HG03045 (cell line): ENCODE measurements around the gene SYNCRIP.
"Not testable (repeated sequence)": the region's sequence is repeated elsewhere in the genome, so short reads cannot be mapped to it uniquely, and the experiment has no call there.

ENCODE experiments used
- ATAC-seq: cut with Tn5 transposase; IDR thresholded peaks from one replicate; pipeline ENCODE4 v1.9.1; 2021; ENCODE audit warnings: mild to moderate bottlenecking, moderate library complexity; ENCODE audit not compliant: unreplicated experiment

The SYNCRIP gene

DNA sequence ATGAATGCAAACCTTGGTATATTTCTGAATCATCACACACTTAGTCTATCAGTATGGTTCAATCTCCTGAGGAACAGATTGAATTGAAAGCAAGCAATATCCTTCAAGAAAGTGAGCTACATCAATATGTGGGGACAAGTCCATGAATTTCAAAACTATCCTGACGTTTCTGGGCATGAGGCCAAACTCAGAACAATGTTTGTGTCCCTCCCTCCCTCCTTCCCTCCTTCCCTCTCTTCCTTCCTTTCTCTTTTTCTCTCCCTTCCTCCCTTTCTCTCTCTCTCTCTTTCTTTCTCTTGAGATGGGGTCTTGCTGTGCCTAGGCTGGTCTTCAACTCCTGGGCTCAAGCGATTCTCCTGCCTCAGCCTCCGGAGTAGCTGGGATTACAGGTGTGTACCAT, 27.9 kb upstream of the SYNCRIP start:
- no peak for ATAC-seq

GRCh38 chr6:85669735-85670194, 27.1 kb upstream of the SYNCRIP start:
- peak; percentile 96 for ATAC-seq

- ATAC-seq: no peak
These were observed 19.6 kb upstream of the SYNCRIP start for GRCh38 chr6:85662251-85662650.

DNA sequence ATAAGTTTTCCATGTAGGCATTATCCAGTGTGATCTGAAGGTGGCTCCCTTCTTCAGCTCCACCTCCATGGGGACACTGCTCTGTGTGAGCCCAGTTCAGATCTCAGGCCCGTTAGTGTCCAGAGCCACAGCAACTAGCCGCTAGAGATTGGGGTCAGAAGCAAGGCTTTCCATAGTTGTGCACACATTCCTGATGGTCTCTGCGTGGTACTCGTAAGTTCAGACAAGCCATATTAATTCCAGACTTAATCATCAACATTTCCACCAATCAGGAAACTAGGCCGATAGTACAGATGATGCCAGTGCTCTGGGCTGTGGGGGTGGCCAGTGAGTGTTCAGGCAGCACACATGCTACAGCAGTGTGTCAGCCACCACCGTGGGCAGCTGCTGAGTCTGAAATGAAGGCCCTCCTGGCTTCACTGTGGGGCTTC, 17.5 kb upstream of the SYNCRIP start:
- ATAC-seq: no peak

GRCh38 chr6:85650606-85651005, 7.9 kb upstream of the SYNCRIP start:
- ATAC-seq: no peak

GRCh38 chr6:85644279-85644762, 1.6 kb upstream of the SYNCRIP start:
- no peak for ATAC-seq

DNA sequence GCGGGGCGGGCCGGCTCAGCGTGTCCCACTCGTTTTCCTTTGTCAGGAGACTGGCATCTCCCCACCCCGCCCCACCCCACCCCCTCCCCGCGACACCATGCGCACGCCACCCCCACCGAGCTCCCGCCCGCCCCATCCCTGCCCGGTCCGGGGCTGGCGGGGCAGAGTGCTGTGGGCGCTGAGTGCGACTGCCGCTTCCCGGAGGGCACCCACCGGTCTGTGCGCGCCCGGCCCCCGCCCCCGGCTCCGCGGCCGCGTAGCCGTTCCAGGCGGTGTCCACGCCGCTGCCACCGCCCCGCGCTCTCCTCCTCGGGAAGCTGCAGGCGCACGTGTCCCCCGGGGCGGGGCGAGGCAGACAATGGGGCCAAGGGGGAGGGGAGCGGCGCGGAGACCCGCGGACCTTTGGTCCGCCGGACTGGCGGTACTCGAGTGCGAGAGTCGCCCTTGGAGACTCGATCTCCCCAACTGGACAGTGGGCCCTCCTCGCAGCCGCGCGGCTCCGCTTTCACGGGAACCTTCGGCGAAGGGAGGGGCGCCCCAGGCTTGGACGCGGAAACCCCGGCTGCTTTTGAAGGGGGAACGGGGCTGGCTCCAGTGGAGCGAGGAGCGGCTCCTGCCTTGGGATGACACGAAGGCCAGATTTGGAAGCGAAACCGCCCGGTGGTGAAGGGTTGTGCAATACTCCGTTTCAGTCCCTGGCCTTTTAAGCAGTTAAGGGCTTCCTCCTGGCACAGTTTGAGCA, 1.0 kb upstream of the SYNCRIP start:
- ATAC-seq: peak; percentile 54

DNA sequence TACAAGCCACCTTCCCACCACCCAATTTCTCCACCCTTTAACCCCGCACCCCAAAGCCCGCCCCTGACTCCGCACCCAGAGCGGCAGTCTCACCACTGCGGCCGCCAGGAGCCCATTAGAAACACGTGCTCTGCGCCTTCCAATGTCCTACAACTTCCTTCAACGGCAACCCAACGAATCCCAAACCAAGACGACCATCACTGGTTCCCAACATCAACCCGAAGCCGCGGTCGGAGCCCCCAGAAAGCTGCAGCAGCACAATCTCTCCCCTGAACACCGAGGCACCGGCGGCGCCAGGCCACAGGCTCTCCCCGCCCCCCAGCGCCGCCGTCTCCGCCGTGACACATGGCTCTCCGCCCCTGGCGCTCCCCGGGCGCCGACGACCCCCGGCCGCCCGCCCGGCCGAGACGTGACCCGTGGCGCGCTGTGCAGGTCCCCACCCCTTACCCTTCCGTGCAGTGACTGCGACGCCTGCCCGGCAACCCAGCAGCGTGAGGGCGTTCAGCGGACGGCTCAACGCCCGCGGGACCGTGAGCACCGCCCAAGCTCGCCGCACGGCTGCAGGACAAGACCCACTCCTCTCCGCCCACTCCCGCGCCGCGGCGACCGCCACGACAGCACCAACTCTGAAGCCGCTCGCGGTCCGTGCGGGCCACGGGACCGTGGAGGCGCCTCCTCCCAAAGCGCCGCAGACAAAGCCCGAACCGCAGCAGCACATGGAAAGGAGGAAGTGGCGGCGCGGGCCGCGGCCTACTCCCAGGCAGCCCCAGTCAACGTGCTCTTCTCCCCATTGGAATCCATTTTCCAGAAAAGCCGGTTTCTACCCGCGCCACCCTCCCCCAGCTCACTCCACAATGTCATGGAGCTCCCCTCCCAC, 551 bp downstream of the SYNCRIP start:
- ATAC-seq: no peak

DNA sequence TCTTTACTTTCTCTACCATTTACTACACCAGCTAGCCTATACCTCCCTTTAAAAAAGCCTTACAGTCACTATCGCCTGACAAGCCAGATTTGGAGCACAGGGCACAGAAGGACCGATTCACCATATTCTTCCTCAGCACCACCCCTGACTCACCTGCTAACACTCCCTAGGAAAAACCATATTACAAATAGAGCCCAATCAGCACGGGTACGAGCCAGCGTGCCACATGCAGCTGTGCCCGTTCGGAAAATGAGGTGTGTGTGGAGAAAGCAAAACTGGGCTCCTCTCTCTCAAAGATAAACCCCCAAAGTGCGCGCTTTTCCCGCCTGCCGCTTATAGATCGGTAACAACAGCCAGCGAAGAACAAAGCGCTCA, 1.2 kb downstream of the SYNCRIP start:
- no peak for ATAC-seq

- no peak for ATAC-seq
These were observed 1.9 kb downstream of the SYNCRIP start for GRCh38 chr6:85640821-85641220.

GRCh38 chr6:85637579-85637978, 5.1 kb downstream of the SYNCRIP start:
- ATAC-seq: no peak

GRCh38 chr6:85632164-85632942, 10.3 kb downstream of the SYNCRIP start:
- ATAC-seq: no peak

GRCh38 chr6:85631117-85631516, 11.6 kb downstream of the SYNCRIP start:
- ATAC-seq: not testable (repeated sequence)

GRCh38 chr6:85628353-85628752, 14.3 kb downstream of the SYNCRIP start:
- ATAC-seq: no peak

DNA sequence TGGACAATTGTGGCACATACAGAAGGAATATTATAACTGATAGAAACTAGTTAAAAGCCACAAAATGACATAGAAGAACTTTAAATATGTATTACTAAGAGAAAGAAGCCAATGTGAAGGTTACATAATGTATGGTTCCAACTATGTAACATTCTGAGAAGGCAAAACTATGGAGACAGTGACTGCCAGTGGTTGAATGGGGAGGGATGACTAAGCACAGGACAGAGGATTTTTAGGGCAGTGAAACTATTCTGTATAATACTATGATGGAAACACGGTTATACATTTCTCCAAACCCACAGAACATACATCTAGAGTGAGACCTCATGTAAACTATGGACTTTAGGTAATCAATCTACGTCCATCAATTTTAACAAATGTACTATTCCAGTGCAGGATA, 22.4 kb downstream of the SYNCRIP start:
- no peak for ATAC-seq

- ATAC-seq: no peak
These were observed 27.9 kb downstream of the SYNCRIP start for GRCh38 chr6:85614780-85615179.

DNA sequence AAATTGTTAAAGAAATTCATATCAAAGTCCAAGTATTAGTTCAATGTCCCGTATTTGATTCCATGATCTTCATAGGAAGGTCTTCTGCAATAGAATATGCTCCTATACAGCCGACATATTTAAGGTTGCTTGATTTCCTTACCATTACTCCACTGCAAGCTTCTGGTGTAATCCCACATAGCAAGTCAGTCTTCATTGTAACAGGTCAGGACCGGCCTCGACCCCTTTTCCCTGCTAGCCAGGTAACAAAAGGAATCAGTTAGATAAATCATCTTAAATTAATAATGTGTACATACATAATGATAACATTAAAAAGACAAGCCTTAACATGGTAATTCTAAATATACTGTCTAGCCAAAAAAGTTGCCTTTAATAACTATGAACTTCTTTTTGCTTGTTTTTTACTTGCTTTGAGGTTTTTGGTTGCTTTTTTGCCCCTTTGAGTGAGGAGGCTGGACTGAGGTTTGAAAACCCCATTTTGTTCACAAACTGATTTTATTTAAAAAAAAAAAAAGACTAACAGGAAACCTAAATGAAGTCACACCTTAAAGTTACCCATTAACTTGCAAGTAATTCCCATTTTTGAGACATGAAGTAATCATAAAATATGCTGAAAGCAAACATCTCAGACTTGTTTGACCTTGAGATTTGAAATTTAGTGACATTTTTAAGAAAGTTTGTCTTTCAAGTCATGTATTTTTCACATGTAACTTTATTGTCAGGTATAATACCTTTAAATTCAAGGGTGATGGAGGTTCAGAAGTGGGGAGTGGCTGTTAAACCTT, 29.8 kb downstream of the SYNCRIP start:
- ATAC-seq: no peak

DNA sequence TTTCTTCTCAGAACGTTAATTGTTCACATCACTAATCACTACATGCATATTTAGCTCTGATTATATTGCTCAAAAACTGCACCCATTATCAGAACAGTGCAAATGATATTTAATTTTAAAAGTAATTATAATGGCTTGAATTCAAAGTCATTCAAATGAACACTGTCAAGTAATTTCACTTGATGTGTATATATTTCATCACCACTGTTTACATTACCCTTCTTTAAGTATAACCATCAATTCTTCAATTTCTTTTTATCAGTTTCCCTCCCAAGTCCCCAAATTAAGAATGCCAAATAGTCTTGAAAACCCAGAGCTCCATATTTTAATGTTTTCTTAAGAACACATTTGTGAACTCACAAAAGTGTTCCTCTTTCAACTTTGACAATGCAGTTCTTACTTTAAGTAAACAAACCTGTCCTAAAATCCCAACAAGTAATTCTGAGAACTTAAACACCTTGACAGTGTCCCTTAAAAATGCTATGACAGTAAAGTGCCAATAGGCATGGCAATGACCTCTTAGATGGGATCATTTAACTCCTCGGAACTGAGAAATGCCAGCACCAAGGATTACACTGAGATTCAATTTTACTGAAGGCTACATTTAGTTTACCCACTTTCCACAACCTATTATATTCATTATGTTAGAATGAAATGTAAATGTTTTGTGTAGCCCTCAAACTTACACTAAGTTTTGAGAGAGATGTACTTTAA, 32.3 kb downstream of the SYNCRIP start:
- ATAC-seq: no peak

DNA sequence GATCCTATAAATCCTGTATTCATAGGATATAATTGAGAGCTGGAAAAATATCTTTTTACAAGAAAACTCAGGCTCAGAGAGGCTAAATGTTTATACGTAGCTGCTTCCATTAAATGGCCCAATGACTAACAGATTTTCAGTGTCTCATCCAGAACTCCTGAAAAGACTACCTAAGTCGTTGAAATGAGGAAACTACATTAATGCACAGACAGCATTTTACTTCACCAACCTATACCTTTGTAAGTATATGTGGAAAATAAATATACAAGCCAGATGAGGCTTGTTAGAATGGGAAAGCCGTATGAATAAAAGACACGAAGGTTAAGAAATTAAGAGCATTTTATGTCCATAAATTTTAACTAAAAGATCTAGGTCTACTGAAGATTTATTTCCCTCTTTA, 40.6 kb downstream of the SYNCRIP start:
- no peak for ATAC-seq
